Stimulated activated CD8-positive, alpha-beta memory T cell treated with anti-CD3 and anti-CD28 coated beads, Interleukin-4, amount 100 ng/mL, for 4 hours (primary cell): ENCODE results near the gene PPM1G.

Experiments
- DNase-seq, 2 donors: peaks; one replicate each; pipeline ENCODE4 v3.0.0-alpha.2; 2020; ENCODE audit warnings: low read depth in 2 of 2, low spot score in 1 of 2

Gene PPM1G

GRCh38 chr2:27336173-27336572 lies 73.2 kb downstream of the PPM1G start:
- no peak for DNase-seq

- no peak for DNase-seq
These were observed 74.1 kb downstream of the PPM1G start for GRCh38 chr2:27335311-27335710.
